ENCODE results near the gene DPYSL4. TPM values are rescaled to one million over a fixed set of nuclear protein-coding genes. Genes with fewer than 3 reads are reported as not detected.

DPYSL4 gene
- total and polyA plus RNA-seq, 2 experiments from 2014 or later: 2.1 to 4.1 TPM

DNA sequence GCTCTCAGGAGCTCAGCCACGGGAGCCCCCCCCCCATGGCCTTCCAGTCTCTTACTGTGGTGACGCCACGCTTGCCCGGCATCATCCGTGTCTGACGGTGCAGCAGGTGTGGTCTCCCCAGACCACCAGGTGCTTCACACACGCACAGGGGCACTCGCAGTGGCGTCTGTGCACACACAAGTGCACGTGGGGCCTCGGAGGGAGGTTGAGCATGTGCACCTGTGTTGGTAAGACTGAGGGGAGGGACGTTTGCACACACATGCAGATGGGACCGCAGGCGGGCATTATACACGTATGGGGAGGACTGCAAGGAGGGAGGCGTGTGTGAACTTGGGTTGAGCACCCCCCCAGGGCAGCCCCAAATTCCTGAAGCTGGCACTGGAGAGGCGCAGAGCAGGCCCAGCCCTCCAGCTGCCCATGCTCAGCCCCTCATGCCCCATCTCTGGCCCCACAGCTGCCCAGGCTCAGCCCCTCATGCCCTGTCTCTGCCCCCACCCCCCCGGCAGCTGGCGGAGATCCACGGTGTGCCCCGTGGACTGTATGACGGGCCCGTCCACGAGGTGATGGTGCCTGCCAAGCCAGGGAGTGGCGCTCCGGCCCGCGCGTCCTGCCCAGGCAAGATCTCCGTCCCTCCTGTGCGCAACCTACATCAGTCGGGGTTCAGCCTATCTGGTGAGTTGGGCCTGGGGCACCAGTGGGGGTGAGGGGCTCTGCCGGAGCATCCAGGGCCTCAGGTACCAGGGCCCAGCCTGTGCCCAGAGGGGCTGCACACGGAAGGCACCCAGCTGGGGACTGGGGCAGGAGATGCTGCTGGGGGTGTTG lies 16.7 kb downstream of the DPYSL4 start:
- 91% methylated on average over 23 of the region's 34 CpGs for WGBS (ENCODE audit: low lambda C conversion rate, missing lambda C conversion rate)
- H3K36me3 ChIP-seq (replicated peaks; ENCODE audit: insufficient read depth, low read depth): no peaks in the 10 kb centered on the region

DNA sequence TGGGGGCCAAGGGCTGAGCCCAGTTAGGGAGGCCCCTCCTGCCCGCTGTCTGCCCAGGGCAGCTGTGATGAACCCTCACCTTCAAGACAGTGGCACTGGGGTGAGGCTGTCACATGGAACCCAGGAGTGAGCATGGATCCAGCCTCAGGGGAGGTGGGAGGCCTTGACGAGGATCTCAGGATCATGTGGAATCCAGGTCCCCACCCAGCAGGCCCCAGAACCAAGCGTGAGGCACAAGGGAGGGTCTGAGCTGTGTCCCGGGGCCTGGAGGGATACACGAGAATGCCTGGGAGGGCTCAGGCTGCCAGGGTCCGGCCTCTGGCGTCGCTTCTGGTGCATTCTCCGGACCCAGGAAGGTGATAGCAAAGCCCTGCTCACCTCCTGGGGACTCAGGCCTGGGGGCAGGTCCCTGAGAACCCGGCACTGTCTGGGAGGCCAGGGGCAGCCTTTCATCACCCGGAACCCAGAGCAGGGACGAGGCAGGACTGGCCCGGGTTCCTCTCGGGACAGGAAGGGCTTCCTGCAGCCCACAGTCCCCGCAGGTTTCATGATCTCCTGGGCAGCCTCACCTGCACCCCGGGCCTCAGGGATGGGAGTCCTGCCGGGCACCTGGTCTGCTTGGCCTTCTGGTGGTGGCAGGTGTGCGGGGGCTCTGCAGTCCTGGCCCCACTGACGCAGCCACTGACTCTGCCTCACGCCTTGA lies 17.5 kb downstream of the DPYSL4 start:
- H3K4me2 ChIP-seq: no peak overlapping the region
- H2AFZ ChIP-seq: no peak overlapping the region
- 89% methylated on average over 19 of the region's 20 CpGs for WGBS (ENCODE audit: low lambda C conversion rate, missing lambda C conversion rate)
- no peaks in the 10 kb centered on the region for H3K9me2 ChIP-seq (replicated peaks; ENCODE audit: insufficient read depth)
- TF ChIP-seq, protein P1, sequence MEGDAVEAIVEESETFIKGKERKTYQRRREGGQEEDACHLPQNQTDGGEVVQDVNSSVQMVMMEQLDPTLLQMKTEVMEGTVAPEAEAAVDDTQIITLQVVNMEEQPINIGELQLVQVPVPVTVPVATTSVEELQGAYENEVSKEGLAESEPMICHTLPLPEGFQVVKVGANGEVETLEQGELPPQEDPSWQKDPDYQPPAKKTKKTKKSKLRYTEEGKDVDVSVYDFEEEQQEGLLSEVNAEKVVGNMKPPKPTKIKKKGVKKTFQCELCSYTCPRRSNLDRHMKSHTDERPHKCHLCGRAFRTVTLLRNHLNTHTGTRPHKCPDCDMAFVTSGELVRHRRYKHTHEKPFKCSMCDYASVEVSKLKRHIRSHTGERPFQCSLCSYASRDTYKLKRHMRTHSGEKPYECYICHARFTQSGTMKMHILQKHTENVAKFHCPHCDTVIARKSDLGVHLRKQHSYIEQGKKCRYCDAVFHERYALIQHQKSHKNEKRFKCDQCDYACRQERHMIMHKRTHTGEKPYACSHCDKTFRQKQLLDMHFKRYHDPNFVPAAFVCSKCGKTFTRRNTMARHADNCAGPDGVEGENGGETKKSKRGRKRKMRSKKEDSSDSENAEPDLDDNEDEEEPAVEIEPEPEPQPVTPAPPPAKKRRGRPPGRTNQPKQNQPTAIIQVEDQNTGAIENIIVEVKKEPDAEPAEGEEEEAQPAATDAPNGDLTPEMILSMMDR (IDR thresholded peaks at IDR 0.05; ENCODE audit: poor library complexity): no peak
- TF ChIP-seq EZH2phosphoT487 (IDR thresholded peaks at IDR 0.05; ENCODE audit: low read depth, severe bottlenecking, unreplicated experiment) (no peak), EZH2 (IDR thresholded peaks at IDR 0.05; ENCODE audit: borderline replicate concordance) (no peak)
- no peaks in the 10 kb centered on the region for H4K20me1 ChIP-seq (ENCODE audit: insufficient read depth, poor library complexity, severe bottlenecking)
- H3K9me3 ChIP-seq (ENCODE audit: low read depth): no peaks in the 10 kb centered on the region
- no peaks in the 10 kb centered on the region for H3K36me3 ChIP-seq (replicated peaks; ENCODE audit: insufficient read depth, low read depth)
- H3K27me3 ChIP-seq: no peaks in the 10 kb centered on the region
- no peak overlapping the region for H3K27ac ChIP-seq
- H3K4me1 ChIP-seq (ENCODE audit: insufficient read depth): no peaks in the 10 kb centered on the region
- H3K4me3 ChIP-seq: no peak overlapping the region
- H3K79me2 ChIP-seq: no peaks in the 10 kb centered on the region
- DNase-seq (ENCODE audit: low spot score): no peak

More for the DNA sequence above, 16.7 kb downstream of the DPYSL4 start:
- Histone ChIP-seq H3K4me1 (ENCODE audit: insufficient read depth) (no peaks in the 10 kb centered on the region), H3K4me2 (no peak overlapping the region), H3K27ac (no peak overlapping the region), H3K9me3 (ENCODE audit: low read depth) (no peaks in the 10 kb centered on the region), H2AFZ (no peak overlapping the region), H3K27me3 (no peaks in the 10 kb centered on the region), H4K20me1 (ENCODE audit: insufficient read depth, poor library complexity, severe bottlenecking) (no peaks in the 10 kb centered on the region), H3K79me2 (no peaks in the 10 kb centered on the region), H3K9me2 (replicated peaks; ENCODE audit: insufficient read depth) (no peaks in the 10 kb centered on the region), H3K4me3 (no peak overlapping the region)
- DNase-seq (ENCODE audit: low spot score): no peak
- TF ChIP-seq EZH2phosphoT487 (IDR thresholded peaks at IDR 0.05; ENCODE audit: low read depth, severe bottlenecking, unreplicated experiment): no peak
- no peak for TF ChIP-seq EZH2 (IDR thresholded peaks at IDR 0.05; ENCODE audit: borderline replicate concordance)
- TF ChIP-seq, protein P1 (IDR thresholded peaks at IDR 0.05; ENCODE audit: poor library complexity): no peak

DNA sequence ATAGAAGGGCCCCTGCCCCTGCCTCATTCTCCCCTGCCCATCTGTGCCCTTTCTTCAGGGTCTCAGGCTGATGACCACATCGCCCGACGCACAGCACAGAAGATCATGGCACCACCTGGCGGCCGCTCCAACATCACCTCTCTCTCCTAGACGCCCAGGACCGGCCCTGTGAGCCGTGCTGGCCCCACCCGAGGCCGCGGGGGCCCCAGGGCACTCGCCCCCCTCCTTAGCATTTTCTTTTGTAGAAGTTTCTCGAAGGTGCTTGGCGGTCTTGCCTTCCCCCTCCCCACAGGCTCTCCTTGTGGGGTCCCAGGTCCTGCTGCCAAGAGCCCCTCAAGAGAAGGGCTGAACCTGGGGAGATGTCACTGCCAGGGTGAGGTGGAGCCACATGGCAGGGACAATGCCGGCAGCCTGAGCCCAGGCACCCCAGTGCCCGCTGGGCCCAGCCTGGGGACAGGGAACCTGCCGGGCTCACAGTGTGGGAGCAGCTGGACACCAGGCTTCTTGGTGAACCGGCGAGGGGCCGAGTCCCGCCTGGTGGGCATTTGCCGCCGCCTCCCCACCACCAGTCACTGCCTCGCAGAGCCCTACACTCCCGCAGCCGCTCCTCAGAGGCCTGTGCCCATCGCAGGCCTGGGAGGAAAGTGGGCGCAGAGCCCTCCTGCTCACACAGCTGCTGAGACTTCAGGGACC lies 18.2 kb downstream of the DPYSL4 start:
- Histone ChIP-seq H4K20me1 (ENCODE audit: insufficient read depth, poor library complexity, severe bottlenecking) (no peaks in the 10 kb centered on the region), H3K36me3 (replicated peaks; ENCODE audit: insufficient read depth, low read depth) (no peaks in the 10 kb centered on the region), H3K27ac (no peak overlapping the region), H3K4me2 (no peak overlapping the region), H3K9me2 (replicated peaks; ENCODE audit: insufficient read depth) (no peaks in the 10 kb centered on the region), H2AFZ (no peak overlapping the region), H3K9me3 (ENCODE audit: low read depth) (no peaks in the 10 kb centered on the region), H3K27me3 (no peaks in the 10 kb centered on the region), H3K79me2 (no peaks in the 10 kb centered on the region), H3K4me3 (no peak overlapping the region), H3K4me1 (ENCODE audit: insufficient read depth) (no peaks in the 10 kb centered on the region)
- TF ChIP-seq EZH2phosphoT487 (IDR thresholded peaks at IDR 0.05; ENCODE audit: low read depth, severe bottlenecking, unreplicated experiment): no peak
- TF ChIP-seq EZH2 (IDR thresholded peaks at IDR 0.05; ENCODE audit: borderline replicate concordance): no peak
- TF ChIP-seq, protein P1 (IDR thresholded peaks at IDR 0.05; ENCODE audit: poor library complexity): no peak
- DNase-seq (ENCODE audit: low spot score): no peak
- 86% methylated on average over 26 of the region's 28 CpGs for WGBS (ENCODE audit: low lambda C conversion rate, missing lambda C conversion rate)

Data from hepatocyte (in vitro differentiated cells).